HepG2 (cell line): ENCODE results near the gene CLVS2. TPM values are rescaled to one million over a fixed set of nuclear protein-coding genes. Genes with fewer than 3 reads are reported as not detected.

ENCODE experiments used
- ATAC-seq: fragments of 200-7000 bp; cut with Tn5 transposase; 3 replicates; pipeline ENCODE4 v1.9.1; 2020; ENCODE audit warnings: mild to moderate bottlenecking, moderate library complexity
- BruUV-seq: library from RNA; stranded (reverse); fragments of 400-500 nt; replicated peaks from 2 replicates; lab custom pipeline; 2021; lab: Mats Ljungman, UMichigan
- CTCF ChIA-PET: fragments of 300-600 bp; formaldehyde crosslinking; extraction: SDS; loops from one replicate; lab custom pipeline; 2021; ENCODE audit warnings: low total read pairs, inconsistent platforms, low intra/inter-chr PET ratio; lab: Yijun Ruan, JAX
- POLR2A ChIA-PET: fragments of 350-600 bp; sonication (Branson Sonifier 250); formaldehyde crosslinking; loops from one replicate; lab custom pipeline; 2020; ENCODE audit warnings: antibody characterized with exemption, inconsistent platforms; lab: Yijun Ruan, JAX
- DNase-seq: peaks from one replicate; pipeline ENCODE4 v3.0.0-alpha.2; 2015; ENCODE audit warnings: low spot score
- FAIRE-seq: peaks from 3 replicates; lab custom pipeline; 2011; peaks lifted over from hg19 to GRCh38; lab: Jason Lieb, UNC
- H2AFZ ChIP-seq: one replicate; pipeline ENCODE4 v1.6.1; 2011; ENCODE audit warnings: low read length, inconsistent platforms
- H3K27ac ChIP-seq: fragments of 300-600 bp; 3 replicates; pipeline ENCODE4 v1.8.0; 2011; ENCODE audit warnings: mixed run types, mild to moderate bottlenecking, mixed read lengths, low read length, inconsistent platforms; ENCODE audit not compliant: insufficient read depth; ENCODE audit errors: extremely low read length
- H3K27me3 ChIP-seq, 2 experiments: fragments of 200-600 bp in 1 of 2; 2 replicates in 1 of 2; 3 replicates in 1 of 2; pipeline versions ENCODE4 v1.6.0 to v1.8.0; 2011; ENCODE audit warnings: low read length in 2 of 2, mild to moderate bottlenecking in 2 of 2, moderate library complexity in 2 of 2, inconsistent platforms in 1 of 2; ENCODE audit not compliant: insufficient read depth in 2 of 2, control insufficient read depth in 1 of 2
- H3K36me3 ChIP-seq, 2 experiments: fragments of 200-600 bp in 1 of 2; replicated peaks in 1 of 2; 2 replicates in 1 of 2; 3 replicates in 1 of 2; pipeline versions ENCODE4 v1.5.1 to v1.8.0; 2011; ENCODE audit warnings: low read length in 2 of 2, inconsistent platforms in 1 of 2; ENCODE audit not compliant: insufficient read depth in 2 of 2, control insufficient read depth in 1 of 2
- H3K4me1 ChIP-seq: 2 replicates; pipeline ENCODE4 v1.5.1; 2012; ENCODE audit warnings: low read length, inconsistent platforms; ENCODE audit not compliant: insufficient read depth
- H3K4me2 ChIP-seq: 2 replicates; pipeline ENCODE4 v1.6.0; 2011; ENCODE audit warnings: low read depth, low read length, inconsistent platforms
- H3K4me3 ChIP-seq, 3 experiments: fragments of 200-600 bp in 1 of 3; sonication (generic), shearing (Covaris generic) in 1 of 3; replicated peaks in 1 of 3; 2 replicates each; pipeline ENCODE4 v1.5.1; 2011 to 2016; ENCODE audit warnings: low read length in 3 of 3, inconsistent platforms in 2 of 3, low read depth in 2 of 3, mild to moderate bottlenecking in 2 of 3, control low read depth in 1 of 3, mixed read lengths in 1 of 3; ENCODE audit not compliant: insufficient read depth in 1 of 3
- H3K79me2 ChIP-seq: one replicate; pipeline ENCODE4 v1.6.1; 2011; ENCODE audit warnings: low read length, inconsistent platforms; ENCODE audit not compliant: insufficient read depth
- H3K9ac ChIP-seq: 2 replicates; pipeline ENCODE4 v1.6.0; 2011; ENCODE audit warnings: mild to moderate bottlenecking, low read depth, low read length, inconsistent platforms; ENCODE audit not compliant: insufficient read depth
- H3K9me3 ChIP-seq: 2 replicates; pipeline ENCODE4 v1.5.1; 2012; ENCODE audit warnings: mild to moderate bottlenecking, low read length
- H4K20me1 ChIP-seq: 2 replicates; pipeline ENCODE4 v1.6.0; 2011; ENCODE audit warnings: inconsistent platforms, mild to moderate bottlenecking, low read length, moderate library complexity; ENCODE audit not compliant: insufficient read depth
- BCLAF1 ChIP-seq: fragments of 450-650 bp; IDR thresholded peaks from 2 replicates; pipeline ENCODE4 v1.6.1; 2017; ENCODE audit warnings: mild to moderate bottlenecking
- CBX5 ChIP-seq: sonication (generic); formaldehyde crosslinking; IDR thresholded peaks from 2 replicates; pipeline ENCODE4 v1.4.0; 2020; ENCODE audit warnings: missing genetic modification reagents, borderline replicate concordance
- GTF3A ChIP-seq: sonication (generic); formaldehyde crosslinking; conservative IDR thresholded peaks from 2 replicates; pipeline ENCODE4 v1.4.0; 2020; ENCODE audit warnings: mild to moderate bottlenecking, missing genetic modification reagents
- HHEX ChIP-seq: IDR thresholded peaks from 2 replicates; pipeline ENCODE4 v1.6.1; 2016; ENCODE audit warnings: control low read depth
- ISL2 ChIP-seq: sonication (generic); formaldehyde crosslinking; IDR thresholded peaks from 2 replicates; pipeline ENCODE4 v1.5.0; 2020; ENCODE audit warnings: missing genetic modification reagents
- PTBP1 ChIP-seq: fragments of 200-400 bp; formaldehyde crosslinking; IDR thresholded peaks from 2 replicates; pipeline ENCODE4 v1.6.1; 2018; ENCODE audit warnings: low read length, low read depth; ENCODE audit not compliant: poor library complexity, severe bottlenecking
- RBM22 ChIP-seq: fragments of 200-400 bp; formaldehyde crosslinking; optimal IDR thresholded peaks from 2 replicates; pipeline ENCODE3; 2017; ENCODE audit warnings: mild to moderate bottlenecking, low read length, moderate library complexity
- RORA ChIP-seq: sonication (generic); formaldehyde crosslinking; IDR thresholded peaks from 2 replicates; pipeline ENCODE4 v1.5.0; 2020; ENCODE audit warnings: mild to moderate bottlenecking, missing genetic modification reagents, moderate library complexity
- SAFB2 ChIP-seq: sonication (generic); formaldehyde crosslinking; IDR thresholded peaks from 2 replicates; pipeline ENCODE4 v1.5.1; 2020; ENCODE audit warnings: missing genetic modification reagents, low read depth, mild to moderate bottlenecking, borderline replicate concordance
- TEAD2 ChIP-seq: sonication (generic); formaldehyde crosslinking; IDR thresholded peaks from 2 replicates; pipeline ENCODE4 v1.9.0; 2021; ENCODE audit warnings: missing genetic modification reagents
- ZBTB34 ChIP-seq: sonication (generic); formaldehyde crosslinking; IDR thresholded peaks from 2 replicates; pipeline ENCODE4 v1.8.0; 2022; ENCODE audit warnings: mild to moderate bottlenecking, missing genetic modification reagents
- ZC3H4 ChIP-seq: sonication (generic); formaldehyde crosslinking; IDR thresholded peaks from 2 replicates; pipeline ENCODE4 v1.4.0; 2020; ENCODE audit warnings: missing genetic modification reagents, borderline replicate concordance
- ZFP41 ChIP-seq: sonication (generic); formaldehyde crosslinking; IDR thresholded peaks from 2 replicates; pipeline ENCODE4 v1.4.0; 2020; ENCODE audit warnings: mild to moderate bottlenecking, missing genetic modification reagents, borderline replicate concordance
- ZMYM3 ChIP-seq: sonication (generic); formaldehyde crosslinking; IDR thresholded peaks from 2 replicates; pipeline ENCODE4 v1.5.1; 2020; ENCODE audit warnings: mild to moderate bottlenecking, missing genetic modification reagents
- ZNF589 ChIP-seq: sonication (generic); formaldehyde crosslinking; conservative IDR thresholded peaks from 2 replicates; pipeline ENCODE4 v1.8.0; 2022; ENCODE audit warnings: mild to moderate bottlenecking, moderate library complexity, missing genetic modification reagents
- ZSCAN12 ChIP-seq: sonication (generic); formaldehyde crosslinking; IDR thresholded peaks from 2 replicates; pipeline ENCODE4 v1.9.0; 2021; ENCODE audit warnings: mild to moderate bottlenecking, missing genetic modification reagents
- WGBS: methylation state at CpG from one replicate; pipeline ENCODE4 v1.1.6; 2017; ENCODE audit warnings: low lambda C conversion rate; 5-methylcytosine and 5-hydroxymethylcytosine counted together
- in situ Hi-C: cut with HindIII; loops from 2 replicates; pipeline ENCODE4 v1.10.0; 2017; ENCODE audit warnings: low pct_unique_long_range_greater_than_20kb; ENCODE audit not compliant: extremely low pct_ligation_motif_present
- intact Hi-C: fragments of 100-400 bp; cut with micrococcal nuclease; formaldehyde crosslinking; loops from one replicate; pipeline ENCODE4 v1.10.0; 2022; ENCODE audit not compliant: unreplicated experiment
- polyA plus RNA-seq, 8 experiments: library from polyadenylated mRNA; depleted of rRNA in 3 of 8; stranded (reverse) in 7 of 8; unstranded in 1 of 8; fragments of >200 nt; fragmentation: Illumina TruSeq in 4 of 8; extraction: Trizol in 4 of 8; gene quantifications; 2 replicates each; pipeline versions ENCODE4 v1.2.1 to v1.2.3, GENCODE V29; 2011 to 2016; ENCODE audit warnings: low read depth in 4 of 8, missing spikeins in 1 of 8, mixed read lengths in 1 of 8; ENCODE audit not compliant: insufficient read depth in 1 of 8
- total RNA-seq, 5 experiments: library from RNA; depleted of rRNA; stranded (reverse); fragments of >200 nt; fragmentation: Illumina TruSeq; extraction: Trizol; gene quantifications; 2 replicates each; pipeline ENCODE4 v1.2.3, GENCODE V29; 2016; ENCODE audit warnings: low read depth in 1 of 5

The CLVS2 gene
- total and polyA plus RNA-seq, 2 of the 13 experiments (the other 11 are each of a cell fraction or from before 2014, with no cell fraction given), result not detected

GRCh38 chr6:123044341-123044860 is 48.4 kb downstream of the CLVS2 start (continued):
- TF ChIP-seq ZNF589 (CRISPR knock-in tag) (no peak), CBX5 (no peak), GTF3A (CRISPR knock-in tag) (no peak), ZMYM3 (CRISPR knock-in tag) (no peak), ISL2 (CRISPR knock-in tag) (no peak), SAFB2 (CRISPR knock-in tag) (no peak), TEAD2 (CRISPR knock-in tag) (no peak)

GRCh38 chr6:123053602-123054225 is 57.7 kb downstream of the CLVS2 start:
- CTCF ChIA-PET, result no interaction called here
- WGBS, result 91% methylated on average over 8 of the region's 8 CpGs
- H3K4me2 ChIP-seq, result no peak overlapping the region
- no peaks in the 10 kb centered on the region for H3K79me2 ChIP-seq
- FAIRE-seq (no peak), ATAC-seq (no peak), DNase-seq (no peak)
- POLR2A ChIA-PET, result no interaction called here
- no peaks in the 10 kb centered on the region for H4K20me1 ChIP-seq
- peaks cover 32% of the 10 kb centered on the region for H3K4me1 ChIP-seq
- peaks cover 19% of the 10 kb centered on the region for H3K9me3 ChIP-seq
- in situ Hi-C loops, result no loop called here
- H3K27me3 ChIP-seq, result no peaks in the 10 kb centered on the region
- no peak overlapping the region for H3K9ac ChIP-seq
- intact Hi-C loops, result no loop called here
- BruUV-seq, result no TSS peak
- H3K4me3 ChIP-seq, result no peak overlapping the region
- H2AFZ ChIP-seq, result no peak overlapping the region
- no peaks in the 10 kb centered on the region for H3K36me3 ChIP-seq
- H3K27ac ChIP-seq, result no peak overlapping the region
- no peak for TF ChIP-seq ZSCAN12 (CRISPR knock-in tag)
- no peak for TF ChIP-seq HHEX (CRISPR knock-in tag)
- no peak for TF ChIP-seq ZC3H4 (CRISPR knock-in tag)
- no peak for TF ChIP-seq BCLAF1
- TF ChIP-seq ZBTB34 (CRISPR knock-in tag), result no peak
- no peak for TF ChIP-seq RBM22
- no peak for TF ChIP-seq RORA
- no peak for TF ChIP-seq PTBP1
- TF ChIP-seq ZFP41 (CRISPR knock-in tag), result no peak
